CD8-positive, alpha-beta memory T cell (primary cell): ENCODE results near the gene CTTNBP2. TPM values are rescaled to one million over a fixed set of nuclear protein-coding genes. Genes with fewer than 3 reads are reported as not detected.

Experiments
- CTCF ChIA-PET: fragments of 350-600 bp; sonication (Branson Sonifier 250); formaldehyde crosslinking; loops from one replicate; lab custom pipeline; 2021; ENCODE audit warnings: antibody characterized with exemption; lab: Charles Lee
- POLR2A ChIA-PET: fragments of 350-600 bp; sonication (Branson Sonifier 250); formaldehyde crosslinking; loops from one replicate; lab custom pipeline; 2021; ENCODE audit warnings: antibody characterized with exemption; lab: Charles Lee
- DNase-seq, 5 donors: peaks; one replicate each; pipeline versions ENCODE4 v3.0.0 to v3.0.0-alpha.2; 2020 to 2022; ENCODE audit warnings: mixed read lengths in 1 of 5
- H3K27ac ChIP-seq: one replicate; pipeline ENCODE4 v1.7.0; 2013; ENCODE audit warnings: low read depth, mild to moderate bottlenecking, low read length, moderate library complexity
- H3K27me3 ChIP-seq: 2 replicates; pipeline ENCODE4 v1.7.0; 2013; ENCODE audit warnings: low read length, mild to moderate bottlenecking; ENCODE audit not compliant: insufficient read depth, poor library complexity, severe bottlenecking
- H3K36me3 ChIP-seq: 2 replicates; pipeline ENCODE4 v1.7.0; 2013; ENCODE audit warnings: mild to moderate bottlenecking, low read length, moderate library complexity; ENCODE audit not compliant: insufficient read depth
- H3K4me1 ChIP-seq: 2 replicates; pipeline ENCODE4 v1.7.0; 2013; ENCODE audit warnings: mild to moderate bottlenecking, low read length, moderate library complexity; ENCODE audit not compliant: insufficient read depth
- H3K4me3 ChIP-seq: 2 replicates; pipeline ENCODE4 v1.7.0; 2013; ENCODE audit warnings: mild to moderate bottlenecking, low read length
- H3K9me3 ChIP-seq: 2 replicates; pipeline ENCODE4 v1.7.0; 2013; ENCODE audit warnings: mild to moderate bottlenecking, low read length
- H3K27ac Mint-ChIP-seq, 8 donors: one replicate each; pipeline ENCODE4 v1.8.0; 2020 to 2021; ENCODE audit warnings: mixed read lengths in 8 of 8, mild to moderate bottlenecking in 6 of 8, inconsistent platforms in 3 of 8, moderate library complexity in 3 of 8
- H3K27me3 Mint-ChIP-seq, 2 donors: one replicate each; pipeline ENCODE4 v1.8.0; 2020 to 2021; ENCODE audit warnings: mixed read lengths in 2 of 2, mild to moderate bottlenecking in 1 of 2, moderate library complexity in 1 of 2
- H3K36me3 Mint-ChIP-seq, 3 donors: one replicate each; pipeline ENCODE4 v1.8.0; 2020 to 2021; ENCODE audit warnings: mixed read lengths in 3 of 3, inconsistent platforms in 1 of 3, mild to moderate bottlenecking in 1 of 3
- H3K4me1 Mint-ChIP-seq, 3 donors: one replicate each; pipeline ENCODE4 v1.8.0; 2020 to 2021; ENCODE audit warnings: mixed read lengths in 3 of 3, inconsistent platforms in 1 of 3, mild to moderate bottlenecking in 1 of 3
- H3K4me3 Mint-ChIP-seq, 7 donors: one replicate each; pipeline ENCODE4 v1.8.0; 2020 to 2021; ENCODE audit warnings: mixed read lengths in 7 of 7, mild to moderate bottlenecking in 6 of 7, moderate library complexity in 4 of 7, inconsistent platforms in 2 of 7
- H3K9me3 Mint-ChIP-seq, 5 donors: one replicate each; pipeline ENCODE4 v1.8.0; 2020 to 2022; ENCODE audit warnings: mixed read lengths in 5 of 5, mild to moderate bottlenecking in 3 of 5, moderate library complexity in 2 of 5, inconsistent platforms in 1 of 5
- polyA plus RNA-seq: library from polyadenylated mRNA; unstranded; fragments of 300-500 nt; fragmentation: Illumina TruSeq; gene quantifications from one replicate; pipeline ENCODE4 v1.2.3, GENCODE V29; 2021
- total RNA-seq, 2 experiments: library from RNA; stranded (reverse); gene quantifications; one replicate each; pipeline ENCODE4 v1.2.3, GENCODE V29; 2021

Gene CTTNBP2
- total and polyA plus RNA-seq, 3 experiments from 2014 or later, result not detected

DNA sequence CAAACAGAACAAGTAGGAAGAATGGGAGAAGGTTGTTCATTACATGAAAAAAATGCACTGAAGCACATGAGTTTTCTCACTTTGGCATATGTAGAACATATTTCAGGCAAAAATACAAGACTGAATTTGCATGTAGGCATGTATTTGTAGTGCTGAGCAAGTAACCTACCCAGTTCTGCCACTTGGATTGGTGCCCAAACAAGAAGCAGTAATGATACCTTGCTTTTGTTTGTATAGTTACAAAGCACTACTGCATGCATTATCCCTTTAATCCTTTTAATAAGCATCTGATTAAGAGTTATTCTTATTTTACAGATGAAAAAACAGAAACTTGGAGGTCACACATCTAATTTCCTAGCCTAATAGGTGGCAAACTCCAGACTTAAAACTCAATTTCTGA lies 23.1 kb upstream of the CTTNBP2 start:
- no peaks in the 10 kb centered on the region for H3K4me1 Mint-ChIP-seq
- CTCF ChIA-PET, result no interaction called here
- no peaks in the 10 kb centered on the region for H3K27me3 Mint-ChIP-seq
- H3K36me3 Mint-ChIP-seq, result no peaks in the 10 kb centered on the region
- no peaks in the 10 kb centered on the region for H3K27me3 ChIP-seq
- H3K4me3 ChIP-seq, result no peak overlapping the region
- H3K36me3 ChIP-seq, result no peaks in the 10 kb centered on the region
- no peak for DNase-seq
- H3K4me1 ChIP-seq, result no peaks in the 10 kb centered on the region
- H3K9me3 Mint-ChIP-seq, result peaks cover 0 to 2% (median 0%) of the 10 kb centered on the region in 5 donors
- no peak overlapping the region for H3K27ac ChIP-seq
- POLR2A ChIA-PET, result no interaction called here
- no peak overlapping the region for H3K4me3 Mint-ChIP-seq
- no peak overlapping the region for H3K27ac Mint-ChIP-seq
- no peaks in the 10 kb centered on the region for H3K9me3 ChIP-seq

GRCh38 chr7:117895276-117895675 lies 22.0 kb upstream of the CTTNBP2 start:
- CTCF ChIA-PET, result interaction anchor here (0.8 kb wide), 1 partner anchor 14 kb away, joined by 3 read pairs; no protein-coding TSS in a partner anchor
- H3K9me3 ChIP-seq, result no peaks in the 10 kb centered on the region
- no peak overlapping the region for H3K4me3 ChIP-seq
- no peaks in the 10 kb centered on the region for H3K27me3 Mint-ChIP-seq
- peaks cover 0 to 2% (median 0%) of the 10 kb centered on the region in 5 donors for H3K9me3 Mint-ChIP-seq
- no peaks in the 10 kb centered on the region for H3K36me3 ChIP-seq
- no peak overlapping the region for H3K4me3 Mint-ChIP-seq
- H3K27ac ChIP-seq, result no peak overlapping the region
- no peaks in the 10 kb centered on the region for H3K4me1 ChIP-seq
- DNase-seq, result no peak
- H3K36me3 Mint-ChIP-seq, result no peaks in the 10 kb centered on the region
- POLR2A ChIA-PET, result no interaction called here
- no peak overlapping the region for H3K27ac Mint-ChIP-seq
- H3K27me3 ChIP-seq, result no peaks in the 10 kb centered on the region
- no peaks in the 10 kb centered on the region for H3K4me1 Mint-ChIP-seq

DNA sequence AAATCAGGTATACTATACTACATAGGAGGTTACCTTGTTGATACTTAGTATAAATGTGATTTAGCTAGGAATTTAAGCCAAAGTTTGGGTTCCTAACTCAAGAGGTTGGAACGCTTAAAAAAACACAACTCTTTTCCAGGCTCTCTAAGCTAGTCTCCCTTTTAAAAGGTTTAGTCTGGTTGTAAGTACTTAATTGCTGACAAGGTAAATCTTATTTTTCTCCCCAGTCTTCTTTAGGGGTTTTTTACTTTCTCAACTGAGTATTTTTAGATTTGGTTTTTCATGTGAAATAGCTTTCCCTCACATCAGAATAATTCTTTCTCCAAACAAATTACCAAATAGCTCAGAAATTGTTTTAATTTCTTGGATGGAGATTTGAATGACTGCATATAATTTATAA lies 20.8 kb upstream of the CTTNBP2 start:
- CTCF ChIA-PET, result no interaction called here
- no peaks in the 10 kb centered on the region for H3K9me3 ChIP-seq
- H3K4me3 ChIP-seq, result no peak overlapping the region
- no peak for DNase-seq
- Mint-ChIP-seq H3K4me3 (no peak overlapping the region), H3K9me3 (peaks cover 0 to 2% (median 0%) of the 10 kb centered on the region in 5 donors), H3K4me1 (no peaks in the 10 kb centered on the region), H3K27ac (no peak overlapping the region), H3K27me3 (no peaks in the 10 kb centered on the region), H3K36me3 (no peaks in the 10 kb centered on the region)
- no peaks in the 10 kb centered on the region for H3K36me3 ChIP-seq
- POLR2A ChIA-PET, result no interaction called here
- no peaks in the 10 kb centered on the region for H3K4me1 ChIP-seq
- no peaks in the 10 kb centered on the region for H3K27me3 ChIP-seq
- H3K27ac ChIP-seq, result no peak overlapping the region

DNA sequence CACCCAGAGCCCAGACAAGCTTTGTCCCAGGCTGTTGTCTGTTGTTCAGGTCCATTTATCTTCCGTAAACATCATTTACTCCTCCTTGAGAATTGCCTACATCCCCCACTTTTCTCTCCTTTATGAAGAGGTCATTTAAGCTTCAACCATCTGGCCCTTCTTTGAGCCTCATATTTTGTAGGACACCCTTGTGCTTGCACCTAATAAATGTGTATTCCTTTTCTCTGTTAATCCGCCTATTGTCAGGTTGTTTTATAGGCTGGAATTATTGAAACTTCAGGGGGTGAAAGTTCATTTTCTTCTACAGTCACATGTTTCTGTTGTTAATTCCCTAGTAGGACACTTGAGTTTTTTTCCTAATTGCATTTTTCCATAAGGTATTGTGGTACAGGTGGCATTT lies 19.6 kb upstream of the CTTNBP2 start:
- Mint-ChIP-seq H3K36me3 (no peaks in the 10 kb centered on the region), H3K4me3 (no peak overlapping the region), H3K27ac (no peak overlapping the region), H3K4me1 (no peaks in the 10 kb centered on the region), H3K9me3 (no peaks in the 10 kb centered on the region), H3K27me3 (no peaks in the 10 kb centered on the region)
- ChIA-PET POLR2A (no interaction called here), CTCF (no interaction called here)
- no peak for DNase-seq
- no peaks in the 10 kb centered on the region for H3K9me3 ChIP-seq
- no peak overlapping the region for H3K4me3 ChIP-seq
- H3K36me3 ChIP-seq, result no peaks in the 10 kb centered on the region
- no peaks in the 10 kb centered on the region for H3K4me1 ChIP-seq
- no peak overlapping the region for H3K27ac ChIP-seq
- H3K27me3 ChIP-seq, result no peaks in the 10 kb centered on the region

- Histone ChIP-seq H3K27ac (no peak overlapping the region), H3K36me3 (no peaks in the 10 kb centered on the region), H3K9me3 (no peaks in the 10 kb centered on the region), H3K27me3 (no peaks in the 10 kb centered on the region), H3K4me1 (no peaks in the 10 kb centered on the region), H3K4me3 (no peak overlapping the region)
- ChIA-PET POLR2A (no interaction called here), CTCF (no interaction called here)
- no peak for DNase-seq
- no peak overlapping the region for H3K4me3 Mint-ChIP-seq
- H3K27ac Mint-ChIP-seq, result no peak overlapping the region
- H3K4me1 Mint-ChIP-seq, result no peaks in the 10 kb centered on the region
- peaks cover 0 to 3% (median 0%) of the 10 kb centered on the region in 5 donors for H3K9me3 Mint-ChIP-seq
- no peaks in the 10 kb centered on the region for H3K27me3 Mint-ChIP-seq
- H3K36me3 Mint-ChIP-seq, result no peaks in the 10 kb centered on the region
These were observed 16.4 kb upstream of the CTTNBP2 start for GRCh38 chr7:117889611-117890010.

GRCh38 chr7:117888627-117889026 lies 15.4 kb upstream of the CTTNBP2 start:
- Histone ChIP-seq H3K9me3 (no peaks in the 10 kb centered on the region), H3K4me3 (no peak overlapping the region), H3K4me1 (no peaks in the 10 kb centered on the region), H3K27ac (no peak overlapping the region), H3K27me3 (no peaks in the 10 kb centered on the region), H3K36me3 (no peaks in the 10 kb centered on the region)
- ChIA-PET CTCF (no interaction called here), POLR2A (no interaction called here)
- Mint-ChIP-seq H3K9me3 (peaks cover 0 to 3% (median 0%) of the 10 kb centered on the region in 5 donors), H3K27ac (no peak overlapping the region), H3K36me3 (no peaks in the 10 kb centered on the region), H3K27me3 (no peaks in the 10 kb centered on the region), H3K4me1 (no peaks in the 10 kb centered on the region), H3K4me3 (no peak overlapping the region)
- DNase-seq, result no peak

GRCh38 chr7:117882594-117882993 lies 9.4 kb upstream of the CTTNBP2 start:
- no peak overlapping the region for H3K27ac ChIP-seq
- H3K27ac Mint-ChIP-seq, result no peak overlapping the region
- no peaks in the 10 kb centered on the region for H3K4me1 Mint-ChIP-seq
- peaks cover 2 to 3% of the 10 kb centered on the region in 2 donors for H3K27me3 Mint-ChIP-seq
- no peak for DNase-seq
- no peak overlapping the region for H3K4me3 ChIP-seq
- H3K9me3 Mint-ChIP-seq, result peaks cover 0 to 3% (median 0%) of the 10 kb centered on the region in 5 donors
- H3K4me3 Mint-ChIP-seq, result no peak overlapping the region
- no peaks in the 10 kb centered on the region for H3K9me3 ChIP-seq
- H3K36me3 Mint-ChIP-seq, result no peaks in the 10 kb centered on the region
- H3K36me3 ChIP-seq, result no peaks in the 10 kb centered on the region
- ChIA-PET POLR2A (no interaction called here), CTCF (no interaction called here)
- H3K27me3 ChIP-seq, result no peaks in the 10 kb centered on the region
- H3K4me1 ChIP-seq, result no peaks in the 10 kb centered on the region

DNA sequence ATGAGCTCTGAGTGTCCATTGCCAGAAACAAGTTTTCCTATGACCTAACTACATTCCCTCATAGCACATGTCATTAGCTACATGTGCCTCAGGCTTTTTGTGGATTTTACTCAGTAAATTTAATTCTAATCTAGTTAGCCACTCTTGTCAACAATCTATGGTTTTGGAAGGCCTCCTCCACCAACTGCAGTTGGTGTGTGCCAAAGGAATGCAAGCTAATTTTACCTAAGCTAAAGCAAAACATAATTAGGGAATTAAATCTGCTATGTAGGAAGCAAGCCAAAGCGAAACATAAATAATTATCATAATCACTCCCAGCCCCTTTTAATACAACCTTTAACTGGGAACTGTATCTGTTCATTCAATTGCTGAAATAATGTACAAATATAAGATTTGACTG lies 3.5 kb upstream of the CTTNBP2 start:
- CTCF ChIA-PET, result no interaction called here
- no peaks in the 10 kb centered on the region for H3K36me3 ChIP-seq
- peaks cover 21 to 37% of the 10 kb centered on the region in 2 donors for H3K27me3 Mint-ChIP-seq
- H3K27me3 ChIP-seq, result peaks cover 4% of the 10 kb centered on the region
- H3K4me1 ChIP-seq, result no peaks in the 10 kb centered on the region
- H3K4me3 ChIP-seq, result no peak overlapping the region
- peaks cover 5 to 18% (median 17%) of the 10 kb centered on the region in 3 donors for H3K4me1 Mint-ChIP-seq
- no peak overlapping the region for H3K27ac Mint-ChIP-seq
- no peaks in the 10 kb centered on the region for H3K9me3 ChIP-seq
- no peak overlapping the region for H3K4me3 Mint-ChIP-seq
- H3K27ac ChIP-seq, result no peak overlapping the region
- POLR2A ChIA-PET, result no interaction called here
- peaks cover 0 to 8% (median 4%) of the 10 kb centered on the region in 5 donors for H3K9me3 Mint-ChIP-seq
- no peak for DNase-seq
- peaks cover 0 to 1% (median 0%) of the 10 kb centered on the region in 3 donors for H3K36me3 Mint-ChIP-seq

DNA sequence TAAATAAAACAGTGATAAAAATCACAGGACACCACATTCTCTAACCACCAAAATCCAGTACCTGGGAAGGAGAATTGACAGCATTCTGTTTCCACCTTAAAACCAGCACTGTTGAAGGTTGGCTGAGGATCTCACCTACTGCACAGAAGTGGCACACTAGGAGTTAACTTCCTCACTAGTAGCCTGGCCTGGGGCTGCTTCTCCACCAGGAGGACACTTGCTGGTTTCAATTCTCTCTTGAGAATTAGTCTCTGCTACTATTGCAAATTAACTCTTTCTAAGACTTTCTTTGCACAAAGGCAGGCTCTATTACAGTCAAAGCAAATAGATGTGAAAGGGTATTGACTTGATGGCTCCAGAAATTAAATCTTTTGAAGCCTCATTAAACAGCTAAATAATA lies 2.3 kb upstream of the CTTNBP2 start:
- Mint-ChIP-seq H3K36me3 (peaks cover 0 to 1% (median 0%) of the 10 kb centered on the region in 3 donors), H3K4me3 (no peak overlapping the region), H3K9me3 (peaks cover 0 to 8% (median 4%) of the 10 kb centered on the region in 5 donors), H3K27ac (no peak overlapping the region), H3K27me3 (peaks cover 22 to 46% of the 10 kb centered on the region in 2 donors), H3K4me1 (peaks cover 5 to 18% (median 17%) of the 10 kb centered on the region in 3 donors)
- H3K4me1 ChIP-seq, result no peaks in the 10 kb centered on the region
- H3K27ac ChIP-seq, result no peak overlapping the region
- DNase-seq, result no peak
- no peaks in the 10 kb centered on the region for H3K36me3 ChIP-seq
- H3K9me3 ChIP-seq, result no peaks in the 10 kb centered on the region
- no peak overlapping the region for H3K4me3 ChIP-seq
- ChIA-PET CTCF (no interaction called here), POLR2A (no interaction called here)
- H3K27me3 ChIP-seq, result peaks cover 4% of the 10 kb centered on the region
